ENCODE results near the gene IQSEC2.

Gene IQSEC2

GRCh38 chrX:53316860-53317237, 35.5 kb upstream of the IQSEC2 start:
- ATAC-seq (replicated peaks; ENCODE audit: extremely low read depth, poor library complexity, severe bottlenecking) (no peak), DNase-seq (ENCODE audit: low spot score in 2 of 2) (no peak)
- Mint-ChIP-seq H3K27ac (ENCODE audit: low read depth) (no peak overlapping the region), H3K36me3 (ENCODE audit: insufficient read depth) (peaks cover 2% of the 10 kb centered on the region), H3K4me1 (peaks cover 18% of the 10 kb centered on the region), H3K27me3 (peaks cover 34% of the 10 kb centered on the region), H3K4me3 (no peak overlapping the region), H3K9me3 (no peaks in the 10 kb centered on the region)

DNA sequence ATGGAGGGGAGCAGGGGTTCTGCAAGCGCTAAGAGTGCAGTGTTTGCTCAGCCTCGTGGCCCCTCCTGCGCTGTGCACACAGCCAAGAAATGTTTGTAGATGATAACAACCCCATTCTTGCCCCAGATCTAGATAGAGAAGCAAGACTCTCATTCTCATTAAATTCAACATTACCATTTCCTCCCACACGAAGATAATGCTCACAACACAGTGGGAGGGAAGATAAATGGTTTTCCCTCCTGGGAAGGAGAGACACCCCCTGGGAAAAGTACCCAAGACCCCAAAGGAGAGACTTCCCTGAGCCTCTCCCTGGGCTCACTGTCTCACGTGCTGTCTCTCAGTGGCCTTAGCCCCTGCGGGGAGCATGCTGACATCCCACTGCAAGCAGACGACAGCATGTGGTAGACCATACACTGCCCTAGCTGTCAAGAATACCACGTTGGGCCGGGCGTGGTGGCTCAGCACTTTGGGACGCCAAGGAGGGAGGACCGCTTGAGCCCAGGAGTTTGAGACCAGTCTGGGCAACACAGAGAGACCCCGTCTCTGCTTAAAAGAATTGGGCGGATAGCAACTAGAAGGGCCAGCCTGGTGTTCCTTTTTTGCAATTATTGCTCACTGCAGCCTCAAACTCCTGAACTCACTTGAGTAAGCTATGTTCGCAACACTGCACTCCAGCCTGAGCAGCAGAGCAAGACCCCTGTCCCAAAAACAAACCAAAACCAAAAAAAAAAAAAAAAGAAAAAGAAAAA, 34.9 kb upstream of the IQSEC2 start:
- DNase-seq (ENCODE audit: low spot score in 2 of 2) = no peak
- Mint-ChIP-seq H3K36me3 (ENCODE audit: insufficient read depth) (no peaks in the 10 kb centered on the region), H3K9me3 (no peaks in the 10 kb centered on the region), H3K27me3 (peaks cover 28% of the 10 kb centered on the region), H3K4me1 (peaks cover 14% of the 10 kb centered on the region), H3K27ac (ENCODE audit: low read depth) (no peak overlapping the region), H3K4me3 (no peak overlapping the region)
- ATAC-seq (replicated peaks; ENCODE audit: extremely low read depth, poor library complexity, severe bottlenecking) = no peak

DNA sequence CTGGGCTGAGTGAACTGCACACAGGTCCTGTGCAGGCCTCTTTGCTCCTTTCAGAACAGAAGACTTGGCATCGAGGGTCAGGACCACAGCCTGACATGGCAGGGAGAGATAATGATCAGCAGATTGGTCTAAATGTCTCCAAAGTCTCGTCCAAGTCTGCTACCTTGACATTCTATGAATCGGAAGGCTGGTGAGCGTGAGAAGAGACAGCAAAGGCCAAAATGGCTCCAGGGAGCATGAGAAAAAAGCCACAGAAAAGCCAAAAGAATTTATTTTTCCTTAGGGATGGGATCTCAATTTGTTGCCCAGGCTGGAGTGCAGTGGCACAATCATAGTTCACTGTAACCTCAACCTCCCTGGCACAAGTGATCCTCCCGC, 32.3 kb upstream of the IQSEC2 start:
- Mint-ChIP-seq H3K27me3 (peaks cover 13% of the 10 kb centered on the region), H3K27ac (ENCODE audit: low read depth) (no peak overlapping the region)

GRCh38 chrX:53312946-53313727, 31.8 kb upstream of the IQSEC2 start:
- H3K4me3 Mint-ChIP-seq = no peak overlapping the region

More for the DNA sequence above, 32.3 kb upstream of the IQSEC2 start:
- ATAC-seq (replicated peaks; ENCODE audit: extremely low read depth, poor library complexity, severe bottlenecking) (no peak), DNase-seq (ENCODE audit: low spot score in 2 of 2) (no peak)
- peaks cover 5% of the 10 kb centered on the region for H3K4me1 Mint-ChIP-seq
- no peak overlapping the region for H3K4me3 Mint-ChIP-seq
- no peaks in the 10 kb centered on the region for H3K9me3 Mint-ChIP-seq
- no peaks in the 10 kb centered on the region for H3K36me3 Mint-ChIP-seq (ENCODE audit: insufficient read depth)

GRCh38 chrX:53309837-53310236, 28.5 kb upstream of the IQSEC2 start:
- no peaks in the 10 kb centered on the region for H3K4me1 Mint-ChIP-seq
- no peak for ATAC-seq (replicated peaks; ENCODE audit: extremely low read depth, poor library complexity, severe bottlenecking)
- H3K27ac Mint-ChIP-seq (ENCODE audit: low read depth) = no peak overlapping the region
- H3K36me3 Mint-ChIP-seq (ENCODE audit: insufficient read depth) = no peaks in the 10 kb centered on the region
- no peaks in the 10 kb centered on the region for H3K27me3 Mint-ChIP-seq
- H3K4me3 Mint-ChIP-seq = no peak overlapping the region
- DNase-seq (ENCODE audit: low spot score in 2 of 2) = no peak
- H3K9me3 Mint-ChIP-seq = no peaks in the 10 kb centered on the region

More at GRCh38 chrX:53312946-53313727, 31.8 kb upstream of the IQSEC2 start:
- no peaks in the 10 kb centered on the region for H3K9me3 Mint-ChIP-seq
- H3K36me3 Mint-ChIP-seq (ENCODE audit: insufficient read depth) = no peaks in the 10 kb centered on the region
- DNase-seq (ENCODE audit: low spot score in 2 of 2) (peak; percentile 23 to 26), ATAC-seq (replicated peaks; ENCODE audit: extremely low read depth, poor library complexity, severe bottlenecking) (peak; percentile 28)
- no peak overlapping the region for H3K27ac Mint-ChIP-seq (ENCODE audit: low read depth)
- peaks cover 7% of the 10 kb centered on the region for H3K27me3 Mint-ChIP-seq
- H3K4me1 Mint-ChIP-seq = peaks cover 5% of the 10 kb centered on the region

GRCh38 chrX:53308836-53309235, 27.5 kb upstream of the IQSEC2 start:
- no peaks in the 10 kb centered on the region for H3K36me3 Mint-ChIP-seq (ENCODE audit: insufficient read depth)
- H3K9me3 Mint-ChIP-seq = no peaks in the 10 kb centered on the region
- no peaks in the 10 kb centered on the region for H3K4me1 Mint-ChIP-seq
- DNase-seq (ENCODE audit: low spot score in 2 of 2) (no peak), ATAC-seq (replicated peaks; ENCODE audit: extremely low read depth, poor library complexity, severe bottlenecking) (no peak)
- H3K27me3 Mint-ChIP-seq = no peaks in the 10 kb centered on the region
- no peak overlapping the region for H3K4me3 Mint-ChIP-seq
- H3K27ac Mint-ChIP-seq (ENCODE audit: low read depth) = no peak overlapping the region

DNA sequence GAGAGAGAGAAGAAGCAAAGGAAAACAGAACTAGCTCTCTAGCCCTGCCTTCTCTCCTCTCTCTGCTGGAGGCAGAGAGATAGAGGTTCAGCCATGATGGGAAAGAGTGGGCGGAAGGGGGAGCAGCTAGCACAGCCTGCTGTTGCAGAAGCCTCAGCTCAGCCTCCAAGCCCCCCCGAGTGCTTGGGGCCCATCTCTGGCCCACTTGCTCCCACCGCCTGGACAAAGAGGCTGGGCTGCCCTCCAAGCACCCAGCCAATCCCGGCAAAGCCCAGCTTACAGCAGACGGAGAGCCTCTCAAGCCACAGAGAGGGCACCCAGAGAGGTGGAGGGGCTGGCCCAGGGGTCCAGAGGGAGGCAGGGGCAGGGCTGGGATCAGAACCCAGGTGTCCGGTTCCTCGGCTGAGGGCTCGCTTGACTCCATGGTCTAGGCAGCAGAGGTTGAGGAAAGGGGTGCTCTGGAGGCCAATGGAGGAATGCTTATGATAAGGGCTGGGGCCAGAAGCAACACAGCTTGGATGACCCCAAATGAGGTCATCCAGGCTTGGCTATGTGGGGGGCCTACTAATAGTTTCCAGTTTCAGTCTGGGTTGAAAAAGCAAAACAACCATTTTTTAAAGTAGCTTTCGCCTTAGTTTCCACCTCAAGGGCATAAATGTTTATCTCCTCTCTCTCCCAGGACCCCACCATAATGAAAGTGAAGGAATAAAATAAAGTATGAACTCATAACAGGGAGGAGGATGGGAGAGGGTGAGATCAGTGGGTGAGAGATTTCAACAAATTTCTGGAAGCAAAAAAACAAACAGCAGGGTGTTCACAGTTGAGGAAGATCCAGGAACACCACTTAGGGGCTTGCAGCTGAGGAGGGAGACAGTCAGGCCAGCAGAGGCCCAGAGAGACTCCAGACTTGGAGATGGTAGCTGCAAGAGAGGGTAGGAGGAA, 24.9 kb upstream of the IQSEC2 start:
- Mint-ChIP-seq H3K36me3 (ENCODE audit: insufficient read depth) (no peaks in the 10 kb centered on the region), H3K27me3 (no peaks in the 10 kb centered on the region), H3K9me3 (no peaks in the 10 kb centered on the region), H3K27ac (ENCODE audit: low read depth) (no peak overlapping the region), H3K4me3 (no peak overlapping the region), H3K4me1 (no peaks in the 10 kb centered on the region)
- ATAC-seq (replicated peaks; ENCODE audit: extremely low read depth, poor library complexity, severe bottlenecking) = no peak
- DNase-seq (ENCODE audit: low spot score in 2 of 2) = no peak

DNA sequence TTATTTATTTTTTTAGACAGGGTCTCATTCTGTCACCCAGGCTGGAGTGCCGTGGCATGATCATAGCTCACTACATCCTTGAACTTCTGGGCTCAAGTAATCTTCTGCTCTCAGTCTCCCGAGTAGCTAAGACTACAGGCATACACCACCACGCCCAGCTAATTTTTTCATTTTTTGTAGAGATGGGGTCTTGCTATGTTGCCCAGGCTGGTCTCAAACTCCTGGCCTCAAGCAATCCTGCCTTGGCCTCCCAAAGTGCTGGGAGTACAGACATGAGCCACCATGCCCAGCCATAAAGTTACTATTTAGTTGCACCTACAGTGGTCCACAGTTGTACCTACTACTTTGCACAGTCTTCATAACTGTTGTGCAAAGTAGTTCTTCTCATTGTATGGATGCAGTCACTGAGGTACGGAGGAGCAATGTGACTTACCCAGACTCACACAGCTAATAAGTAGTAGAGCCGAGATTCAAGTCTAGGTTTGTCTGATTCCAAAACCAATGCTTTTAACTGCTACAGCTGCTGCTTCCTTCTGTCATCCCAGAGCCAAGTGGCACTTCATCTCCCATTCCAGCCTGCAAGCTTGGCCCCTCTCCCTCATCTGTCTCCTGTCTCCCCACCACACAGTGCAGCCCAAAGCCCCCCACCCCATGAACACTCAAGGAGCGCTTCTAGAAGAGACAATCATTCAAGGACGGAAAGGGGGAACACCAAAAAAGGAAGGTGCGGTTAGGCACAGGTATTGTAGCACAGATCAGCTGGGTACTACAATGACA, 24.0 kb upstream of the IQSEC2 start:
- H3K27ac Mint-ChIP-seq (ENCODE audit: low read depth) = no peak overlapping the region
- no peaks in the 10 kb centered on the region for H3K9me3 Mint-ChIP-seq
- no peak overlapping the region for H3K4me3 Mint-ChIP-seq
- no peaks in the 10 kb centered on the region for H3K27me3 Mint-ChIP-seq
- no peaks in the 10 kb centered on the region for H3K36me3 Mint-ChIP-seq (ENCODE audit: insufficient read depth)
- ATAC-seq (replicated peaks; ENCODE audit: extremely low read depth, poor library complexity, severe bottlenecking) (no peak), DNase-seq (ENCODE audit: low spot score in 2 of 2) (no peak)
- H3K4me1 Mint-ChIP-seq = no peaks in the 10 kb centered on the region

DNA sequence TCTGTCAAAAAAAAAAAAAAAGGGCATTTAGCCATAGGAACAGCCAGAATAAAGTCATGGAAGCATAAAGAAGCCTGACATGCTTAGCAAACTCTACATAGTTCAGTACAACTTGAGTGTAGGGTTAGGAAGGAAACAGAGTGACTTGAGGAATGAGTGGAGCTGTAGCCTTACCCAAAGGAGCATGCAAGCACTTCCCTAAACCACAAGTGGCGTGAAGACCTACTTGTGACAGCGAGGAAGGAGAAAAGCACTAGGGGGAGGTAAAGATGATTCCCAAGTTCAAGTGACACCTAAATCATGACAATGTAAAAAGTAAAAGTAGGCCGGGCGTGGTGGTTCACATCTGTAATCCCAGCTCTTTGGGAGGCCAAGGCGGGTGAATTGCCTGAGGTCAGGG, 21.8 kb upstream of the IQSEC2 start:
- Mint-ChIP-seq H3K27me3 (no peaks in the 10 kb centered on the region), H3K9me3 (no peaks in the 10 kb centered on the region), H3K4me1 (no peaks in the 10 kb centered on the region), H3K27ac (ENCODE audit: low read depth) (no peak overlapping the region), H3K4me3 (no peak overlapping the region), H3K36me3 (ENCODE audit: insufficient read depth) (no peaks in the 10 kb centered on the region)
- DNase-seq (ENCODE audit: low spot score in 2 of 2) (no peak), ATAC-seq (replicated peaks; ENCODE audit: extremely low read depth, poor library complexity, severe bottlenecking) (no peak)

DNA sequence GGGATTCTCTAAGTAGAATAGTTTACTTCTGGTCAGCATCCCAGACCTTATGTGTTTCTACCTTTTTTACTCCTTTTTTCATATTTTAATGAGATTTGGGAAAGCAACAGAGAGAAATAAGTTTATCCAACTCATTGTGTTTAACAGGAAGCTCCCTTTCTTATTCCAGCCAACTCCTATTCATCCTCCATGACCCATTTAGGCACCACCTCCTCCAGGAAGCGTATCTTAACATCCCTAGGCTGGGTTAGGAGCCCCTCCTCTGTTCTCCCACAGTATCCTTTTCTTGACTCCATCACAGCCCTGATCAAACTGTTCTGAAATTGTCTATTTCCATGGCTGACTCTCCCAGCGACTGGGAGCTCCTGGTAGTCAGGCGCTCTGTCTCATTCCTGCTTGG, 18.8 kb upstream of the IQSEC2 start:
- H3K27ac Mint-ChIP-seq (ENCODE audit: low read depth) = no peak overlapping the region
- no peaks in the 10 kb centered on the region for H3K9me3 Mint-ChIP-seq
- ATAC-seq (replicated peaks; ENCODE audit: extremely low read depth, poor library complexity, severe bottlenecking) (no peak), DNase-seq (ENCODE audit: low spot score in 2 of 2) (no peak)
- H3K4me3 Mint-ChIP-seq = no peak overlapping the region
- H3K4me1 Mint-ChIP-seq = no peaks in the 10 kb centered on the region
- no peaks in the 10 kb centered on the region for H3K36me3 Mint-ChIP-seq (ENCODE audit: insufficient read depth)
- no peaks in the 10 kb centered on the region for H3K27me3 Mint-ChIP-seq

GRCh38 chrX:53294024-53294648, 12.8 kb upstream of the IQSEC2 start:
- Mint-ChIP-seq H3K9me3 (no peaks in the 10 kb centered on the region), H3K27ac (ENCODE audit: low read depth) (no peak overlapping the region), H3K36me3 (ENCODE audit: insufficient read depth) (no peaks in the 10 kb centered on the region), H3K27me3 (no peaks in the 10 kb centered on the region), H3K4me3 (no peak overlapping the region), H3K4me1 (peaks cover 7% of the 10 kb centered on the region)
- no peak for ATAC-seq (replicated peaks; ENCODE audit: extremely low read depth, poor library complexity, severe bottlenecking)
- no peak for DNase-seq (ENCODE audit: low spot score in 2 of 2)
